GM21360 (cell line): ENCODE results near the gene TPSG1.
"Not testable (repeated sequence)": the region's sequence is repeated elsewhere in the genome, so short reads cannot be mapped to it uniquely, and the experiment has no call there.

ENCODE experiments used
- ATAC-seq: cut with Tn5 transposase; IDR thresholded peaks from one replicate; pipeline ENCODE4 v1.9.1; 2021; ENCODE audit warnings: mild to moderate bottlenecking, moderate library complexity; ENCODE audit not compliant: unreplicated experiment

TPSG1 gene

DNA sequence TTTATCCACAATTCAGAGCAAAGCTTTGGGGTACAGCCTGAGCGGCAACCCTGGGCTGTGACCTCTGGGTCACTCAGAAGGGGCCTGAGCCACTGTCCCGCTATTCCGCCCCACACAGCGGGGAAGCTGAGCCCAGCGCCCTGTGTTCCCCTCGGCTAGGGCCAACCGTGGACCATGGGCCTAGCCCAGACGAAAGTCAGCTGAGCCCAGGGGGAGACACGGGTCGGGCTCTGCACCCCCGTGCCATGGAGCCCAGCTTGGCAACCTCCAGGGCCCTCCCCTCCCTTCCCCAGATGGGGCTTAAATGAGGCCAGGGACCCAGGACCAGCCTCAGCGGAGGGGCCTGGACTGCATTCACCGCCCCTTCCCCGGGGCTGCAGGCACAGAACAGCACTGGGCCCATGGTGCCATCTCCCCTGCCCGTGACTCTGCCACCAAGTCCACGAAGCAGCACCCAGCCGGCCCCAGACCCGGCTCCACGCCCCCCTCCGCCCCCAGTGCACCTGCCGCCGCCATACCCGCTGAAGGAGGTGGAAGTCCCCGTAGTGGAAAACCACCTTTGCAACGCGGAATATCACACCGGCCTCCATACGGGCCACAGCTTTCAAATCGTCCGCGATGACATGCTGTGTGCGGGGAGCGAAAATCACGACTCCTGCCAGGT, 32.6 kb upstream of the TPSG1 start:
- no peak for ATAC-seq

- no peak for ATAC-seq
Observed at GRCh38 chr16:1256874-1257322, 31.8 kb upstream of the TPSG1 start.

DNA sequence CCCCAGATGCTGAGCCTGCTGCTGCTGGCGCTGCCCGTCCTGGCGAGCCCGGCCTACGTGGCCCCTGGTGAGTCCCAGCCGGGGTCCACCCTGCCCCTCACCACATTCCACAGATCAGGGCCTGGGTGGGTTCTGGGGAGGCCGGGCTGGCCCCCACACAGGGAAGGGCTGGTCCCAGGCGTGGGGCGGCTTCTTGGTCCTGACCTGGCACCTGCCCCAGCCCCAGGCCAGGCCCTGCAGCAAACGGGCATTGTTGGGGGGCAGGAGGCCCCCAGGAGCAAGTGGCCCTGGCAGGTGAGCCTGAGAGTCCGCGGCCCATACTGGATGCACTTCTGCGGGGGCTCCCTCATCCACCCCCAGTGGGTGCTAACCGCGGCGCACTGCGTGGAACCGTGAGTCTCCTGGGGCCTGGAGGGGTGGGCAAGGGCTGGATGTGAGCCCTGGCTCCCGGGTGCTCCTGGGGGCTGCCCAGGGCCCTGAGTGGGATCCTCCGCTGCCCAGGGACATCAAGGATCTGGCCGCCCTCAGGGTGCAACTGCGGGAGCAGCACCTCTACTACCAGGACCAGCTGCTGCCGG, 31.3 kb upstream of the TPSG1 start:
- not testable (repeated sequence) for ATAC-seq

DNA sequence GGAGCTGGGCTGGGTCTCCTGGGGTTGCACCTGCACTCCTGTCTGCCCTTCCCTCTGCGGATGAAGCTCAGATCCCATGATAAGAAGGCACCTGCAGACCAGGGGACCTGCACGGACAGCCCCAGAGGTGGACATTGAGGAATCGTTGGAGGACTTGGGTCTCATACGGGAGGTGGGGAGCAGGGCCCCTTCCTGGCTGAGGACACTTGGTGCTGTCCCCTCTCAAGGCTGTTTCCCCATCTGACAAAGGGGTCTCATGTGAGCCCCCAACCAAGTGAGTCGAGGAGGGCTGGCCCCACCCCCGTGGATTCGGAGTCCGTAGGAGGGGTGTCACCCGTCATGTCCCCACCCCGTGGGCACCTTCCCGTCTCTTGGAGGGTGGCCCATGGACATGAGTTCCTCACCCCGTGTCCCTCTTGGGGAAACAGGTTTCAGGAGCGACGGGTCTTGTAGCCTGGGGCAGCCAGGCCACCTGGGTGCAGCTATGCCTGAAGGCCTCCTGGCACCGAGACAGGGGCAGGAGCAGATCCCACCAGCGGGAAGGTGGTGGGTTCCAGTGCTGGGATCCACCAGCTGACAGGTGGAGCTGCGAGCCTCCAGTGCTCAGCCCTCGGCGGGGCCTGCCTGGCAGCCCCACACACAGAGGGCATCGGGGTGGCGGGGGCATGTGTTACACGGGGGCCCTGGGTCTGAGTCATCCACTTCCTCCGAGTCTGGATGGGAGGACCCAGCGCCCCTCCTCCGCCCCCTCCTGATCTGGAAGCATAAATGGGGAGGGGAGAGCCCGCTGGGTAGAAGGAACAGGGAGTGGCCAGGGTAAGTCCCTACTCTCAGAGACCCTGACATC, 30.4 kb upstream of the TPSG1 start, which contains the start of gene TPSD1:
Gene TPSD1 (plus strand): TSS at position 794 of the 847 bp plus-strand sequence. CDS start 212 bp downstream, outside the sequence.
- not testable (repeated sequence) for ATAC-seq

DNA sequence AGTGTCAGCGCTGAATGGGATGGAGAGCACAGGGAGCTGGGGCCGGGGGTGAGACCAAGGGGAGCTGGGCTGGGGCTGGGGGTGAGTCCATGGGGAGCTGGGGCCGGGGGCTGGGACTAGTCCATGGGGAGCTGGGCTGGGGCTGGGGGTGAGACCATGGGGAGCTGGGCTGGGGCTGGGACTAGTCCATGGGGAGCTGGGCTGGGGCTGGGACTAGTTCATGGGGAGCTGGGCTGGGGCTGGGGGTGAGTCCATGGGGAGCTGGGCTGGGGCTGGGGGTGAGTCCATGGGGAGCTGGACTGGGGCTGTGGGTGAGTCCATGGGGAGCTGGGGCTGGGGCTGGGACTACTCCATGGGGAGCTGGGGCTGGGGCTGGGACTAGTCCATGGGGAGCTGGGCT, 29.8 kb upstream of the TPSG1 start:
- ATAC-seq = not testable (repeated sequence)

- ATAC-seq = not testable (repeated sequence)
Observed at GRCh38 chr16:1253701-1254364, 28.8 kb upstream of the TPSG1 start.

GRCh38 chr16:1249031-1249755, 24.1 kb upstream of the TPSG1 start:
- ATAC-seq = not testable (repeated sequence)

- ATAC-seq = not testable (repeated sequence)
Observed at GRCh38 chr16:1247903-1248537, 23.0 kb upstream of the TPSG1 start.

GRCh38 chr16:1245452-1246020, 20.5 kb upstream of the TPSG1 start:
- no peak for ATAC-seq

DNA sequence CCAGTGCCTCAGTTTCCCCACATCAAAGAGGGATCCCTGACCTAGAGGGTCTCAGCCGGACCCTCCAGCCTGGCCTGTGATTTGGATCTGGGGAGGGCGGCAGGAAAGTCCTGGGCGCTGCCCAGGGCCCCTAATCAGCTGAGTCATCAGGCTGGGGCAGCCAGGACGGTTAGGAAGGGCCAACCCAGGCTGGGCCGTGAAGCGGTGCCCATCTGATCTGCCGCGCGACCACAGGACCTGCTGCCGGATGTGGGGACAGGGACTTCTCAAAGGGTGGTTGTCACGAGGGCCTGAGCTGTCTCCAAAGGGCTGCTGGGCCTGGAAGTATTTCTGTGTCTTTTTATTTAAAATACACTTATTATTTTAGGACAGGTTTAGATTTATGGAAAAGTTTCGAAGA, 19.8 kb upstream of the TPSG1 start:
- no peak for ATAC-seq

DNA sequence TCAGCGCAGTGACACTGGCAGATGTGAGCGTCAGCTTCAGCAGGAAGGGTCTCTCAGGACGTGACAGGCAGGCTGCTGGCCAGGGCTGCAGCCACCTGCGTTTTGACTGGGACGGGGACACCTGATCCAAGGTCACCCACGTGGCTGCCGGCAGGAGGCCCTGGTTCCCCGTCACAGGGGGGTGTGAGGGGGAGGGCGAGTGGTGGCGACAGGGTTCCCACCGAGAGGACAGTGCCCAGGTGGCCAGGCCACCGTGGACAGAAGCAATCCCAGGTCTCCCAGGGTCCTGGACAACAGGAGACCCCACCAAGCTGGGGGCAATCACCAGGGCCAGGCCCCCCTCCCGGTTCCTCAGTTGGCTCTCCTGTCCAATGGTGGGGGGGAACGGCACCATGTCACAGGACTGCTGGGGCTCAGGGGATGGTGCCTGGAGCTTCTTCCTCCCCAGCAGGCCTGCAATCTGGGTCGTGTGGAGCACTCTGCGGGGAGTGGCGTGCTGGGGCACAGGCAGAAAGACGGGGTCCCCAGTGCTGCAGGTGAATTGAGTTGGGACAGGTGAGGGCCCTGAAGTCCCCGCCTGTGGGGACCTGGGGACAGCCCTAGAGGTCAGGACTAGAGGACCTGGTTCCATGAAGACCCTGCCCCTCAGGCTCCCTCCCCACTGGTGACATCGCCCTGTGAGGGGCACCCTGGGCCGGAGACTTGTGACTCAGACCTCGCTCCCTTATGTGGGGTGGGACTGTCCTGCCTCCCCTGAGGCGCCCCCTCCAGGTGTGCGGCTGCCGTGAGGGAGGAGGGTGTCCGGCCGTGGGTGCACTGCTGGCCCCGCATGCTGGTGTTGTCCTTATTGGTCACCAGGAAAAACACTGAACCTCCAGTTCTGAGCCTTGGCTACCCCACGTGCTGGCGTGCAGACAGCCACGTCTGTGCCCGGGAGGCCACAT, 19.1 kb upstream of the TPSG1 start:
- not testable (repeated sequence) for ATAC-seq

- not testable (repeated sequence) for ATAC-seq
Observed at GRCh38 chr16:1243363-1243762, 18.3 kb upstream of the TPSG1 start.

GRCh38 chr16:1241081-1241480, 16.0 kb upstream of the TPSG1 start:
- ATAC-seq = not testable (repeated sequence)

DNA sequence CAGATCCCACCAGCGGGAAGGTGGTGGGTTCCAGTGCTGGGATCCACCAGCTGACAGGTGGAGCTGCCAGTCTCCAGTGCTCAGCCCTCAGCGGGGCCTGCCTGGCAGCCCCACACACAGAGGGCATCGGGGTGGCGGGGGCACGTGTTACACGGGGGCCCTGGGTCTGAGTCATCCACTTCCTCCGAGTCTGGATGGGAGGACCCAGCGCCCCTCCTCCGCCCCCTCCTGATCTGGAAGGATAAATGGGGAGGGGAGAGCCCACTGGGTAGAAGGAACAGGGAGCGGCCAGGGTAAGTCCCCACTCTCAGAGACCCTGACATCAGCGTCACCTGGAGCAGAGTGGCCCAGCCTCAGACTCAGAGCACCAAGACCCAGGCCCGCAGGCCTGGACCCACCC, 15.4 kb upstream of the TPSG1 start, which contains the start of gene TPSAB1:
Gene TPSAB1 (plus strand): TSS at position 270 of the 400 bp plus-strand sequence. CDS start 234 bp downstream, outside the sequence.
- not testable (repeated sequence) for ATAC-seq

GRCh38 chr16:1239575-1239974, 14.5 kb upstream of the TPSG1 start:
- not testable (repeated sequence) for ATAC-seq

GRCh38 chr16:1238909-1239308, 13.8 kb upstream of the TPSG1 start:
- ATAC-seq = not testable (repeated sequence)

DNA sequence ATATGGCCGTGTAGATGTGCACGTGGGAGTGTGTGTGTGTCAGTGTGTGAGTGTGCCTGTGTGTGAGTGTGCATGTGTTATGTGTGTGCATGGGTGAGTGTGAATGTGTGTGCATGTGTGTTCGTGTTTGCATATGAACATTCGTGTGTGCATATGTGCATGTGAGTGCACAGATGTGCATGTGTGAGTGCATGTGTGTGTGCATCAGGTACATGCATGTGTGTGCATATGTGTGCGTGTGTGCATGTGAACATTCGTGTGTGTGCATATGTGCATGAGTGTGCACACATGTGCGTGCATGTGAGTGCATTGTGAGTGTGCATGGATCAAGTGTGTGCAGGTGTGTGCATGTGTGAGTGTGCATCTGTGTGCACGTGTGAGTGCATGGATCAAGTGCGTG, 12.9 kb upstream of the TPSG1 start:
- no peak for ATAC-seq

- ATAC-seq = not testable (repeated sequence)
Observed at GRCh38 chr16:1236659-1237058, 11.6 kb upstream of the TPSG1 start.
